Keratinocyte (primary cell): ENCODE measurements around the gene KANK2. TPM values are rescaled to one million over a fixed set of nuclear protein-coding genes. Genes with fewer than 3 reads are reported as not detected.

Experiments
- DNase-seq: peaks from one replicate; pipeline ENCODE4 v3.0.0-alpha.2; 2011; ENCODE audit warnings: low read depth, missing footprints, low spot score
- FAIRE-seq: peaks from 2 replicates; lab custom pipeline; 2011; peaks lifted over from hg19 to GRCh38; lab: Jason Lieb, UNC
- H2AFZ ChIP-seq: 2 replicates; pipeline ENCODE4 v1.6.0; 2012; ENCODE audit warnings: low read length, control low read depth, inconsistent platforms; ENCODE audit not compliant: control insufficient read depth
- H3K27ac ChIP-seq: 2 replicates; pipeline ENCODE4 v1.5.1; 2011; ENCODE audit warnings: low read length; ENCODE audit not compliant: control insufficient read depth, insufficient read depth
- H3K27me3 ChIP-seq: 3 replicates; pipeline ENCODE4 v1.6.0; 2011; ENCODE audit warnings: low read length; ENCODE audit not compliant: control insufficient read depth, insufficient read depth; ENCODE audit errors: extremely low read depth
- H3K36me3 ChIP-seq, 2 experiments: 2 replicates in 1 of 2; 3 replicates in 1 of 2; pipeline ENCODE4 v1.5.1; 2011; ENCODE audit warnings: low read length in 2 of 2, mild to moderate bottlenecking in 1 of 2; ENCODE audit not compliant: control insufficient read depth in 2 of 2, insufficient read depth in 2 of 2; ENCODE audit errors: extremely low read depth in 1 of 2
- H3K4me1 ChIP-seq: 3 replicates; pipeline ENCODE4 v1.5.1; 2011; ENCODE audit warnings: low read length; ENCODE audit not compliant: control insufficient read depth, insufficient read depth; ENCODE audit errors: extremely low read depth
- H3K4me2 ChIP-seq: 3 replicates; pipeline ENCODE4 v1.6.0; 2011; ENCODE audit warnings: low read depth, low read length; ENCODE audit not compliant: control insufficient read depth, insufficient read depth; ENCODE audit errors: extremely low read depth
- H3K4me3 ChIP-seq, 3 experiments: fragments of 200-600 bp in 1 of 3; sonication (generic) in 1 of 3; 2 replicates in 2 of 3; 3 replicates in 1 of 3; pipeline ENCODE4 v1.5.1; 2011 to 2016; ENCODE audit warnings: low read length in 3 of 3, mild to moderate bottlenecking in 3 of 3, control low read depth in 2 of 3, inconsistent platforms in 1 of 3, low read depth in 1 of 3, mixed read lengths in 1 of 3, mixed run types in 1 of 3, moderate library complexity in 1 of 3; ENCODE audit not compliant: control insufficient read depth in 2 of 3, insufficient read depth in 2 of 3; ENCODE audit errors: extremely low read depth in 1 of 3
- H3K79me2 ChIP-seq: 2 replicates; pipeline ENCODE4 v1.6.0; 2012; ENCODE audit warnings: low read length; ENCODE audit not compliant: control insufficient read depth, insufficient read depth
- H3K9ac ChIP-seq: 3 replicates; pipeline ENCODE4 v1.6.0; 2011; ENCODE audit warnings: low read length; ENCODE audit not compliant: control insufficient read depth, insufficient read depth; ENCODE audit errors: extremely low read depth
- H3K9me1 ChIP-seq: 3 replicates; pipeline ENCODE4 v1.6.0; 2011; ENCODE audit warnings: low read length; ENCODE audit not compliant: control insufficient read depth, insufficient read depth; ENCODE audit errors: extremely low read depth
- H3K9me3 ChIP-seq: 2 replicates; pipeline ENCODE4 v1.5.1; 2012; ENCODE audit warnings: low read depth, low read length; ENCODE audit not compliant: control insufficient read depth
- H4K20me1 ChIP-seq: 3 replicates; pipeline ENCODE4 v1.6.0; 2011; ENCODE audit warnings: low read length; ENCODE audit not compliant: control insufficient read depth, insufficient read depth; ENCODE audit errors: extremely low read depth
- EZH2 ChIP-seq: IDR thresholded peaks from one replicate; pipeline ENCODE4 v1.6.1; 2012; ENCODE audit warnings: inconsistent platforms, mild to moderate bottlenecking, low read length, moderate library complexity
- dilution Hi-C: fragments of 300-500 bp; cut with MboI; formaldehyde crosslinking; loops from one replicate; pipeline ENCODE4 v1.7.0; 2020; ENCODE audit warnings: low sequenced_read_pairs; ENCODE audit not compliant: extremely low pct_ligation_motif_present
- polyA plus RNA-seq, 5 experiments: library from polyadenylated mRNA; depleted of rRNA in 3 of 5; stranded (reverse) in 3 of 5; stranded (forward) in 1 of 5; unstranded in 1 of 5; fragments of >200 nt; gene quantifications; 1 replicate in 1 of 5; 2 replicates in 3 of 5; 3 replicates in 1 of 5; pipeline versions ENCODE4 v1.2.1 to v1.2.3, GENCODE V29; 2011 to 2012; ENCODE audit warnings: missing spikeins in 2 of 5, low read depth in 1 of 5, low replicate concordance in 1 of 5
- TF ChIP-seq, protein P1 (sequence below), 3 experiments: IDR thresholded peaks in 1 of 3; conservative IDR thresholded peaks in 1 of 3; optimal IDR thresholded peaks in 1 of 3; 2 replicates in 2 of 3; 3 replicates in 1 of 3; pipeline versions ENCODE3 to v1.5.1; 2011; ENCODE audit warnings: low read length in 3 of 3, mild to moderate bottlenecking in 3 of 3, moderate library complexity in 2 of 3, control low read depth in 1 of 3, inconsistent platforms in 1 of 3; ENCODE audit not compliant: insufficient read depth in 2 of 3; ENCODE audit errors: extremely low read depth in 1 of 3

KANK2 gene
- polyA plus RNA-seq, 1 donor (not counting 4 experiments of a cell fraction or from before 2014, with no cell fraction given): 2.8 TPM

DNA sequence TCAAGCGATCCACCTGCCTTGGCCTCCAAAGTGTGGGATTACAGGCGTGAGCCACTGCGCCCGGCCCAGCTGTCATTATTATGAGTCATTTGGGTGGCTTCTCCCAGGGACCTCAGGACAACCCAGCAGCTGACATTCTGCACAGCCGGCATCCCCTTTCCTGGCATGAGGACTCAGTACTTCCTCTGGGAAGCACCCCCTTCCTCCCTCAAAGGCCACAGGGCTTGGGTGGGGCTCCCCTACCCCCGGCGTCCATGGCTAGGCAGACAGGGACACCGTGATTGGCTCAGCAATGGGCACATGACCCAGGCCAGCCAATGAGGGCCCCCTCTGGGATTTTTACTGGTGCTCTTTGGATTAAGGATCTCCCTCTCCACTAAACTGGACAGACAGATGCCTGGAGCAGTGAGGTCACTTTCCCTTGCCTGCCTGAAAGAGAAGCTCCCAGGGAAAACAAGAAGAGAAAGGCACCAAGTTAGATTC is 6.0 kb downstream of the KANK2 start:
- dilution Hi-C loops: no loop called here
- Histone ChIP-seq H3K9me1 (no peaks in the 10 kb centered on the region), H2AFZ (no peak overlapping the region), H3K27ac (no peak overlapping the region), H3K4me1 (peaks cover 5% of the 10 kb centered on the region), H3K36me3 (no peaks in the 10 kb centered on the region), H4K20me1 (no peaks in the 10 kb centered on the region), H3K4me2 (no peak overlapping the region), H3K79me2 (no peaks in the 10 kb centered on the region), H3K4me3 (no peak overlapping the region), H3K9me3 (no peaks in the 10 kb centered on the region), H3K27me3 (no peaks in the 10 kb centered on the region), H3K9ac (no peak overlapping the region)
- FAIRE-seq: no peak
- DNase-seq: no peak
- TF ChIP-seq, protein P1, sequence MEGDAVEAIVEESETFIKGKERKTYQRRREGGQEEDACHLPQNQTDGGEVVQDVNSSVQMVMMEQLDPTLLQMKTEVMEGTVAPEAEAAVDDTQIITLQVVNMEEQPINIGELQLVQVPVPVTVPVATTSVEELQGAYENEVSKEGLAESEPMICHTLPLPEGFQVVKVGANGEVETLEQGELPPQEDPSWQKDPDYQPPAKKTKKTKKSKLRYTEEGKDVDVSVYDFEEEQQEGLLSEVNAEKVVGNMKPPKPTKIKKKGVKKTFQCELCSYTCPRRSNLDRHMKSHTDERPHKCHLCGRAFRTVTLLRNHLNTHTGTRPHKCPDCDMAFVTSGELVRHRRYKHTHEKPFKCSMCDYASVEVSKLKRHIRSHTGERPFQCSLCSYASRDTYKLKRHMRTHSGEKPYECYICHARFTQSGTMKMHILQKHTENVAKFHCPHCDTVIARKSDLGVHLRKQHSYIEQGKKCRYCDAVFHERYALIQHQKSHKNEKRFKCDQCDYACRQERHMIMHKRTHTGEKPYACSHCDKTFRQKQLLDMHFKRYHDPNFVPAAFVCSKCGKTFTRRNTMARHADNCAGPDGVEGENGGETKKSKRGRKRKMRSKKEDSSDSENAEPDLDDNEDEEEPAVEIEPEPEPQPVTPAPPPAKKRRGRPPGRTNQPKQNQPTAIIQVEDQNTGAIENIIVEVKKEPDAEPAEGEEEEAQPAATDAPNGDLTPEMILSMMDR (optimal IDR thresholded peaks at IDR 0.05 in 1 of 3, IDR thresholded peaks at IDR 0.05 in 1 of 3, conservative IDR thresholded peaks at IDR 0.05 in 1 of 3; ENCODE audit: extremely low read depth in 1 of 3, insufficient read depth in 2 of 3, low read length in 3 of 3): no peak
- TF ChIP-seq EZH2: no peak

DNA sequence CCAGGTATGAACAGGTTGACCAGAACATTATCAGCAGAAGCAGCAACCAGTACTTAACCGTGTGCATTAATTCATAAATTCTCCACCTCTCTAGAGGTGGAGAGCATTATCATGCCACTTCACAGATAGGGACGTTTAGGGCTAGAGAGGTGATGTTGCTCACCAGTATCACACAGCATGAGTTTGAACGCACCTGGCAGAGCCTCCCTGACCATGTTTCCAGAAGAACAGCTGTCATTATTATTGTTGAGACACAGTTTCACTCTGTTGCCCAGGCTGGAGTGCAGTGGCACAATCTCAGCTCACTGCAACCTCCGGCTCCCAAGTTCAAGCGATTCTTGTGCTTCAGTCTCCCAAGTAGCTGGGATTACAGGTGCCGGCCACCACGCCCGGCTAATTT is 6.8 kb downstream of the KANK2 start:
- Histone ChIP-seq H3K27ac (no peak overlapping the region), H3K79me2 (no peaks in the 10 kb centered on the region), H3K4me1 (peaks cover 5% of the 10 kb centered on the region), H3K36me3 (no peaks in the 10 kb centered on the region), H2AFZ (no peak overlapping the region), H3K9me1 (no peaks in the 10 kb centered on the region), H3K9ac (no peak overlapping the region), H3K27me3 (no peaks in the 10 kb centered on the region), H3K9me3 (no peaks in the 10 kb centered on the region), H3K4me3 (no peak overlapping the region), H4K20me1 (no peaks in the 10 kb centered on the region), H3K4me2 (no peak overlapping the region)
- TF ChIP-seq, protein P1 (optimal IDR thresholded peaks at IDR 0.05 in 1 of 3, IDR thresholded peaks at IDR 0.05 in 1 of 3, conservative IDR thresholded peaks at IDR 0.05 in 1 of 3; ENCODE audit: extremely low read depth in 1 of 3, insufficient read depth in 2 of 3, low read length in 3 of 3): no peak
- TF ChIP-seq EZH2: no peak
- DNase-seq: no peak
- FAIRE-seq: no peak
- dilution Hi-C loops: no loop called here
